ENCODE measurements around the gene SYNE2.

SYNE2 gene

GRCh38 chr14:63908667-63909264 is 56.0 kb downstream of the SYNE2 start:
- no peak for DNase-seq (ENCODE audit: low read depth in 2 of 2, low spot score in 1 of 2)

- DNase-seq (ENCODE audit: low read depth in 2 of 2, low spot score in 1 of 2) = no peak
Measured at GRCh38 chr14:63909984-63910383, 57.2 kb downstream of the SYNE2 start.

GRCh38 chr14:63910583-63911363 is 58.0 kb downstream of the SYNE2 start:
- DNase-seq (ENCODE audit: low read depth in 2 of 2, low spot score in 1 of 2) = no peak

GRCh38 chr14:63911404-63911803 is 58.6 kb downstream of the SYNE2 start:
- DNase-seq (ENCODE audit: low read depth in 2 of 2, low spot score in 1 of 2) = no peak

GRCh38 chr14:63912286-63912685 is 59.5 kb downstream of the SYNE2 start:
- DNase-seq (ENCODE audit: low read depth in 2 of 2, low spot score in 1 of 2) = no peak

- no peak for DNase-seq (ENCODE audit: low read depth in 2 of 2, low spot score in 1 of 2)
Measured at GRCh38 chr14:63918411-63918810, 65.6 kb downstream of the SYNE2 start.

- DNase-seq (ENCODE audit: low read depth in 2 of 2, low spot score in 1 of 2) = no peak
Measured at GRCh38 chr14:63922696-63923421, 70.1 kb downstream of the SYNE2 start.

GRCh38 chr14:63923422-63923752 is 70.6 kb downstream of the SYNE2 start:
- DNase-seq (ENCODE audit: low read depth in 2 of 2, low spot score in 1 of 2) = no peak

- DNase-seq (ENCODE audit: low read depth in 2 of 2, low spot score in 1 of 2) = no peak
Measured at GRCh38 chr14:63924375-63924774, 71.6 kb downstream of the SYNE2 start.

- no peak for DNase-seq (ENCODE audit: low read depth in 2 of 2, low spot score in 1 of 2)
Measured at GRCh38 chr14:63926641-63927040, 73.8 kb downstream of the SYNE2 start.

- DNase-seq (ENCODE audit: low read depth in 2 of 2, low spot score in 1 of 2) = no peak
Measured at GRCh38 chr14:63928744-63929174, 76.0 kb downstream of the SYNE2 start.

GRCh38 chr14:63933110-63933509 is 80.3 kb downstream of the SYNE2 start:
- DNase-seq (ENCODE audit: low read depth in 2 of 2, low spot score in 1 of 2) = no peak

GRCh38 chr14:63933711-63934110 is 80.9 kb downstream of the SYNE2 start:
- DNase-seq (ENCODE audit: low read depth in 2 of 2, low spot score in 1 of 2) = no peak

GRCh38 chr14:63938198-63939005 is 85.6 kb downstream of the SYNE2 start:
- DNase-seq (ENCODE audit: low read depth in 2 of 2, low spot score in 1 of 2) = no peak

- DNase-seq (ENCODE audit: low read depth in 2 of 2, low spot score in 1 of 2) = no peak
Measured at GRCh38 chr14:63939006-63939270, 86.1 kb downstream of the SYNE2 start.

- DNase-seq (ENCODE audit: low read depth in 2 of 2, low spot score in 1 of 2) = no peak
Measured at GRCh38 chr14:63940387-63940786, 87.6 kb downstream of the SYNE2 start.

- no peak for DNase-seq (ENCODE audit: low read depth in 2 of 2, low spot score in 1 of 2)
Measured at GRCh38 chr14:63941023-63941422, 88.2 kb downstream of the SYNE2 start.

- no peak for DNase-seq (ENCODE audit: low read depth in 2 of 2, low spot score in 1 of 2)
Measured at GRCh38 chr14:63949696-63950095, 96.9 kb downstream of the SYNE2 start.

- DNase-seq (ENCODE audit: low read depth in 2 of 2, low spot score in 1 of 2) = no peak
Measured at GRCh38 chr14:63951021-63951420, 98.2 kb downstream of the SYNE2 start.

GRCh38 chr14:63951429-63951828 is 98.6 kb downstream of the SYNE2 start:
- no peak for DNase-seq (ENCODE audit: low read depth in 2 of 2, low spot score in 1 of 2)

GRCh38 chr14:63952053-63952932 is 99.5 kb downstream of the SYNE2 start:
- DNase-seq (ENCODE audit: low read depth in 2 of 2, low spot score in 1 of 2) = no peak

Measured in stimulated activated CD8-positive, alpha-beta memory T cell treated with anti-CD3 and anti-CD28 coated beads, Interleukin-4, amount 100 ng/mL, for 4 hours (primary cell).